Panc1 (cell line): ENCODE data around the gene ATE1. TPM values are rescaled to one million over a fixed set of nuclear protein-coding genes. Genes with fewer than 3 reads are reported as not detected.

Source experiments
- ATAC-seq: fragments of 200-7000 bp; cut with Tn5 transposase; 2 replicates; pipeline ENCODE4 v1.9.1; 2020; ENCODE audit warnings: mild to moderate bottlenecking, moderate library complexity
- BruUV-seq: library from RNA; stranded (reverse); fragments of 400-500 nt; replicated peaks from 2 replicates; lab custom pipeline; 2021; lab: Mats Ljungman, UMichigan
- CTCF ChIA-PET: fragments of 300-600 bp; sonication (Branson Sonifier 250); formaldehyde crosslinking; loops from one replicate; lab custom pipeline; 2022; ENCODE audit warnings: antibody characterized with exemption; lab: Charles Lee
- POLR2A ChIA-PET: fragments of 300-600 bp; sonication (Branson Sonifier 250); formaldehyde crosslinking; loops from one replicate; lab custom pipeline; 2022; ENCODE audit warnings: antibody characterized with exemption; lab: Charles Lee
- DNase-seq: peaks from one replicate; pipeline ENCODE4 v3.0.0-alpha.2; 2010; ENCODE audit warnings: low read depth, low spot score
- H3K27ac ChIP-seq: 2 replicates; pipeline ENCODE4 v1.5.1; 2011; ENCODE audit warnings: mild to moderate bottlenecking, low read length, inconsistent platforms
- H3K27me3 ChIP-seq: fragments of 200-500 bp; sonication (Bioruptor generic); 2 replicates; pipeline ENCODE4 v1.6.0; 2014; ENCODE audit warnings: low read length, inconsistent platforms; ENCODE audit not compliant: control insufficient read depth, insufficient read depth
- H3K36me3 ChIP-seq: fragments of 200-500 bp; sonication (Bioruptor generic); 2 replicates; pipeline ENCODE4 v1.5.1; 2014; ENCODE audit warnings: inconsistent platforms, mild to moderate bottlenecking, low read length, moderate library complexity; ENCODE audit not compliant: control insufficient read depth, insufficient read depth
- H3K4me1 ChIP-seq: 2 replicates; pipeline ENCODE4 v1.5.1; 2011; ENCODE audit warnings: inconsistent platforms, mild to moderate bottlenecking, low read length, moderate library complexity; ENCODE audit not compliant: control insufficient read depth, insufficient read depth
- H3K4me3 ChIP-seq, 2 experiments: 2 replicates each; pipeline ENCODE4 v1.5.1; 2011 to 2012; ENCODE audit warnings: low read depth in 2 of 2, low read length in 2 of 2, mild to moderate bottlenecking in 2 of 2, inconsistent platforms in 1 of 2, moderate library complexity in 1 of 2
- H3K9me3 ChIP-seq: fragments of 200-500 bp; sonication (Bioruptor generic); 2 replicates; pipeline ENCODE4 v1.5.1; 2014; ENCODE audit warnings: low read depth, mild to moderate bottlenecking, inconsistent platforms, low read length, moderate library complexity; ENCODE audit not compliant: control insufficient read depth, insufficient read depth
- CTCF ChIP-seq: fragments of 450-650 bp; IDR thresholded peaks from 2 replicates; pipeline ENCODE4 v1.5.1; 2017; ENCODE audit warnings: mild to moderate bottlenecking
- POLR2AphosphoS5 ChIP-seq: IDR thresholded peaks from 2 replicates; pipeline ENCODE4 v1.6.1; 2012; ENCODE audit warnings: mild to moderate bottlenecking, low read depth, low read length, moderate library complexity
- REST ChIP-seq, 2 experiments: IDR thresholded peaks; 2 replicates each; pipeline ENCODE4 v1.6.1; 2011 to 2012; ENCODE audit warnings: low read depth in 2 of 2, control low read depth in 1 of 2, low read length in 1 of 2, mild to moderate bottlenecking in 1 of 2, moderate library complexity in 1 of 2; ENCODE audit not compliant: insufficient read depth in 1 of 2
- SIN3A ChIP-seq: IDR thresholded peaks from 2 replicates; pipeline ENCODE4 v1.6.1; 2012; ENCODE audit warnings: low read depth, mild to moderate bottlenecking, low read length, moderate library complexity, borderline replicate concordance; ENCODE audit not compliant: insufficient read depth
- TCF7L2 ChIP-seq: IDR thresholded peaks from 2 replicates; pipeline ENCODE4 v1.6.1; 2011; ENCODE audit warnings: mild to moderate bottlenecking, low read depth, low read length, inconsistent platforms
- in situ Hi-C: cut with HindIII; loops from 2 replicates; pipeline ENCODE4 v1.10.0; 2016; ENCODE audit warnings: low sequenced_read_pairs, low pct_unique_long_range_greater_than_20kb
- intact Hi-C: fragments of 100-400 bp; cut with micrococcal nuclease; formaldehyde crosslinking; loops from one replicate; pipeline ENCODE4 v1.10.0; 2022; ENCODE audit not compliant: unreplicated experiment
- total RNA-seq: library from RNA; stranded (reverse); gene quantifications from one replicate; pipeline ENCODE4 v1.2.1, GENCODE V29; 2021; ENCODE audit not compliant: unreplicated experiment

The ATE1 gene
- total RNA-seq, 1 experiment from 2014 or later, result 45.5 TPM

GRCh38 chr10:121772406-121772805, 155.4 kb downstream of the ATE1 start:
- CTCF ChIA-PET, result no interaction called here
- no peak for TF ChIP-seq SIN3A
- no peak for TF ChIP-seq POLR2AphosphoS5
- TF ChIP-seq CTCF, result no peak
- TF ChIP-seq REST (IDR thresholded peaks at IDR 0.05; ENCODE audit: insufficient read depth in 1 of 2, low read depth in 2 of 2, low read length in 1 of 2), result no peak
- in situ Hi-C loops (no loop called here), intact Hi-C loops (no loop called here)
- Histone ChIP-seq H3K36me3 (no peaks in the 10 kb centered on the region), H3K4me3 (no peak overlapping the region), H3K27ac (no peak overlapping the region), H3K4me1 (no peaks in the 10 kb centered on the region), H3K9me3 (peaks cover 9% of the 10 kb centered on the region; the same call in 1 of the 2 replicates), H3K27me3 (no peaks in the 10 kb centered on the region)
- POLR2A ChIA-PET, result no interaction called here
- DNase-seq, result no peak
- TSS peak; percentile 18 for BruUV-seq
- ATAC-seq, result no peak

GRCh38 chr10:121771966-121772365, 155.9 kb downstream of the ATE1 start:
- intact Hi-C loops (no loop called here), in situ Hi-C loops (no loop called here)
- no TSS peak for BruUV-seq
- CTCF ChIA-PET, result no interaction called here
- TF ChIP-seq REST (IDR thresholded peaks at IDR 0.05; ENCODE audit: insufficient read depth in 1 of 2, low read depth in 2 of 2, low read length in 1 of 2) (no peak), CTCF (no peak), TCF7L2 (no peak), POLR2AphosphoS5 (no peak), SIN3A (no peak)
- H3K36me3 ChIP-seq, result no peaks in the 10 kb centered on the region
- H3K9me3 ChIP-seq, result peaks cover 9% of the 10 kb centered on the region; the same call in 1 of the 2 replicates
- no peak overlapping the region for H3K27ac ChIP-seq
- ATAC-seq (no peak), DNase-seq (no peak)
- POLR2A ChIA-PET, result no interaction called here
- no peak overlapping the region for H3K4me3 ChIP-seq
- H3K4me1 ChIP-seq, result no peaks in the 10 kb centered on the region
- H3K27me3 ChIP-seq, result no peaks in the 10 kb centered on the region
